Esophagus muscularis mucosa (tissue), 4 donors: ENCODE measurements around the gene ADAMTSL4.

Source experiments
- CTCF ChIP-seq, 3 experiments: fragments of 200-600 bp in 2 of 3; fragments of 450-650 bp in 1 of 3; sonication (generic) in 2 of 3; IDR thresholded peaks; one replicate each; pipeline ENCODE4 v1.5.1; 2017 to 2019; ENCODE audit warnings: antibody characterized with exemption in 3 of 3, mild to moderate bottlenecking in 2 of 3, moderate library complexity in 1 of 3
- EP300 ChIP-seq: sonication (generic); formaldehyde crosslinking; IDR thresholded peaks from one replicate; pipeline ENCODE4 v1.6.1; 2017; ENCODE audit warnings: antibody characterized with exemption
- POLR2A ChIP-seq: fragments of 450-650 bp; IDR thresholded peaks from one replicate; pipeline ENCODE4 v1.6.1; 2017; ENCODE audit warnings: antibody characterized with exemption, moderate library complexity, mild to moderate bottlenecking, low read depth
- POLR2AphosphoS5 ChIP-seq, 2 donors: sonication (generic); formaldehyde crosslinking; IDR thresholded peaks; one replicate each; pipeline ENCODE4 v1.6.1; 2017; ENCODE audit warnings: antibody characterized with exemption in 2 of 2

DNA sequence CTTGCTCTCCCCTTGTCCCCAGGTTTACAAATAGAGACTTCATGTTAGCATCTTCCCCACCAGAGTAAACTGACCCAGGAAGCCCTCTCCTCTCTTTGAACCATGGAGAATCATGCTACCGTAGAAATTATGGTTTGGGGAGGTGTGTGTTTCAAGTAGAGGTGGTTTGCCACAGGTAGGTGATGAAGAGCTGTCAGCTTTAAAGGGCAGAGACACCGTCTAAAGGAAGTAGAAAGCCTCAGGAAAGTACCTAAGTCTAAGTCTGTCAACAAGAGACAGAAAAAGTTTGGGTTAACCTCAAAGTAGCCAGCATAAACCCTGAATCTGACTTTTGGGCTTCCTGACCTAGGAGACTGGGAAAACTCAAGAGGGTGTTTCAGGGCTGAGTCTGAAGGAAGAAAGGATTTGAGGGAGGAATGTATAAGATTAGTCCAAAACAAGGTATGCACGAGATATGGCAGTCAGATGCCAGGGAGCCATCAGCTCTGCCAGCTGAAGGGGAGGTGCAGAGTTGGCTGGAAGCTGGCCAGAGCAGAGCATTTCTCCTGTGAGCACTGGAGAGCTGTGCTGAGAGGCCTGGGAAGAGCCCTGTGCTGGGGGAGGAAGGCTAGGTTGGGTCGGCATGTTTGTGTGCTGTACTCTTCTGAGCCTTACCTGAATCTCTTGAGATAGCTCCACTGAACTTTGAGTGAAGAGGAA, 14.3 kb downstream of the ADAMTSL4 start:
- TF ChIP-seq POLR2A (no peak), CTCF (IDR thresholded peaks at IDR 0.05) (no peak), POLR2AphosphoS5 (IDR thresholded peaks at IDR 0.05) (no peak), EP300 (no peak)
